Thyroid gland (tissue), 4 donors: ENCODE results near the gene TOP1.

Experiments
- CTCF ChIP-seq, 6 experiments: fragments of 200-600 bp in 3 of 6; fragments of 450-650 bp in 3 of 6; sonication (generic) in 3 of 6; IDR thresholded peaks; one replicate each; pipeline ENCODE4 v1.5.1; 2016 to 2019; ENCODE audit warnings: antibody characterized with exemption in 6 of 6, mild to moderate bottlenecking in 2 of 6, inconsistent platforms in 1 of 6, moderate library complexity in 1 of 6
- POLR2A ChIP-seq, 2 donors: fragments of 450-650 bp; IDR thresholded peaks; one replicate each; pipeline ENCODE4 v1.6.1; 2017; ENCODE audit warnings: antibody characterized with exemption in 2 of 2, mild to moderate bottlenecking in 2 of 2, moderate library complexity in 1 of 2

- TF ChIP-seq POLR2A (IDR thresholded peaks at IDR 0.05) (no peak), CTCF (IDR thresholded peaks at IDR 0.05) (no peak)
Measured at GRCh38 chr20:41108531-41108930, 79.9 kb downstream of the TOP1 start.
